HepG2 (cell line): ENCODE measurements around the gene FAM78B. TPM values are rescaled to one million over a fixed set of nuclear protein-coding genes. Genes with fewer than 3 reads are reported as not detected.

Source experiments
- BHLHE40 ChIP-seq: IDR thresholded peaks from 2 replicates; pipeline ENCODE4 v1.6.1; 2011; ENCODE audit warnings: low read length, improper control_type of control experiment
- DMAP1 ChIP-seq: IDR thresholded peaks from 2 replicates; pipeline ENCODE4 v1.6.1; 2016
- FOXA1 ChIP-seq, 2 experiments: fragments of 450-650 bp in 1 of 2; sonication (generic) in 1 of 2; formaldehyde crosslinking in 1 of 2; IDR thresholded peaks; 2 replicates each; pipeline versions ENCODE4 v1.4.0 to v1.6.1; 2016 to 2020; ENCODE audit warnings: missing genetic modification reagents in 1 of 2
- GABPB1 ChIP-seq: IDR thresholded peaks from 2 replicates; pipeline ENCODE4 v1.6.1; 2016; ENCODE audit warnings: mild to moderate bottlenecking, missing genetic modification reagents, moderate library complexity, missing compliant biosample characterization
- REL ChIP-seq: sonication (generic); formaldehyde crosslinking; conservative IDR thresholded peaks from 2 replicates; pipeline ENCODE4 v1.8.0; 2022; ENCODE audit warnings: mild to moderate bottlenecking, missing genetic modification reagents, moderate library complexity
- REST ChIP-seq, 2 experiments: IDR thresholded peaks; 2 replicates each; pipeline ENCODE4 v1.6.1; 2011 to 2012; ENCODE audit warnings: low read length in 2 of 2, borderline replicate concordance in 1 of 2, low read depth in 1 of 2, mild to moderate bottlenecking in 1 of 2, moderate library complexity in 1 of 2
- RNF219 ChIP-seq: sonication (generic); formaldehyde crosslinking; IDR thresholded peaks from 2 replicates; pipeline ENCODE4 v1.5.0; 2020; ENCODE audit warnings: mild to moderate bottlenecking, missing genetic modification reagents
- SAP130 ChIP-seq: IDR thresholded peaks from 2 replicates; pipeline ENCODE4 v1.6.1; 2016; ENCODE audit warnings: low read depth
- SKI ChIP-seq: fragments of 450-650 bp; IDR thresholded peaks from one replicate; pipeline ENCODE4 v1.6.1; 2018; ENCODE audit warnings: mild to moderate bottlenecking; ENCODE audit not compliant: partially characterized antibody
- polyA plus RNA-seq, 8 experiments: library from polyadenylated mRNA; depleted of rRNA in 3 of 8; stranded (reverse) in 7 of 8; unstranded in 1 of 8; fragments of >200 nt; fragmentation: Illumina TruSeq in 4 of 8; extraction: Trizol in 4 of 8; gene quantifications; 2 replicates each; pipeline versions ENCODE4 v1.2.1 to v1.2.3, GENCODE V29; 2011 to 2016; ENCODE audit warnings: low read depth in 4 of 8, missing spikeins in 1 of 8, mixed read lengths in 1 of 8; ENCODE audit not compliant: insufficient read depth in 1 of 8
- total RNA-seq, 5 experiments: library from RNA; depleted of rRNA; stranded (reverse); fragments of >200 nt; fragmentation: Illumina TruSeq; extraction: Trizol; gene quantifications; 2 replicates each; pipeline ENCODE4 v1.2.3, GENCODE V29; 2016; ENCODE audit warnings: low read depth in 1 of 5

The FAM78B gene
- total and polyA plus RNA-seq, 2 of the 13 experiments (the other 11 are each of a cell fraction or from before 2014, with no cell fraction given) = 0.22 to 0.31 TPM

- no peak for TF ChIP-seq FOXA1 (IDR thresholded peaks at IDR 0.05)
- no peak for TF ChIP-seq FOXA1 (CRISPR knock-in tag; IDR thresholded peaks at IDR 0.05)
- peak; percentile 54 for TF ChIP-seq BHLHE40
- peak; percentile 46 for TF ChIP-seq GABPB1 (CRISPR knock-in tag)
- TF ChIP-seq SAP130 = peak; percentile 9; the same call in 1 of the 2 replicates
- peak; percentile 47 for TF ChIP-seq SKI
- no peak for TF ChIP-seq REL (CRISPR knock-in tag)
- TF ChIP-seq DMAP1 (CRISPR knock-in tag) = 0 out of 2 replicates have a peak, but pooled peaks have one; percentile 40
- TF ChIP-seq RNF219 (CRISPR knock-in tag) = no peak
- TF ChIP-seq REST (IDR thresholded peaks at IDR 0.05; ENCODE audit: borderline replicate concordance in 1 of 2, low read depth in 1 of 2, low read length in 2 of 2) = peak; percentile 25 to 86
These were observed at the start of gene FAM78B (continued) for GRCh38 chr1:166166698-166167571.
